K562 (cell line): ENCODE results near the gene MDN1. TPM values are rescaled to one million over a fixed set of nuclear protein-coding genes. Genes with fewer than 3 reads are reported as not detected.

Experiments used
- HES1 ChIP-seq: fragments of 450-650 bp; IDR thresholded peaks from 2 replicates; pipeline ENCODE4 v1.6.1; 2016; ENCODE audit warnings: low read depth, mild to moderate bottlenecking, moderate library complexity
- NFE2 ChIP-seq: IDR thresholded peaks from 2 replicates; pipeline ENCODE4 v1.6.1; 2014; ENCODE audit warnings: antibody characterized with exemption, low read depth
- POLR3G ChIP-seq: IDR thresholded peaks from 2 replicates; pipeline ENCODE4 v1.6.1; 2011; ENCODE audit not compliant: insufficient read length, insufficient replicate concordance; ENCODE audit errors: extremely low read depth
- SOX6 ChIP-seq: fragments of 450-650 bp; IDR thresholded peaks from 2 replicates; pipeline ENCODE4 v1.6.1; 2014; ENCODE audit warnings: mild to moderate bottlenecking
- SRSF1 ChIP-seq: fragments of 200-400 bp; formaldehyde crosslinking; IDR thresholded peaks from 2 replicates; pipeline ENCODE4 v1.6.1; 2017; ENCODE audit warnings: mild to moderate bottlenecking, low read depth, low read length, moderate library complexity
- TSHZ1 ChIP-seq: fragments of 250-450 bp; sonication (Bioruptor Pico); IDR thresholded peaks from 2 replicates; pipeline ENCODE4 v1.4.0; 2020; ENCODE audit warnings: mild to moderate bottlenecking, moderate library complexity
- ZBTB7A ChIP-seq: IDR thresholded peaks from 2 replicates; pipeline ENCODE4 v1.6.1; 2011; ENCODE audit warnings: low read depth, mild to moderate bottlenecking, low read length, moderate library complexity, borderline replicate concordance; ENCODE audit not compliant: control insufficient read depth
- ZNF589 ChIP-seq: fragments of 200-800 bp; sonication (Bioruptor generic); IDR thresholded peaks from 2 replicates; pipeline ENCODE4 v1.6.1; 2016; ENCODE audit warnings: low read depth, missing genetic modification characterization, missing compliant biosample characterization
- ZNF75A ChIP-seq: fragments of 450-650 bp; formaldehyde crosslinking; IDR thresholded peaks from 2 replicates; pipeline ENCODE4 v1.4.0; 2020; ENCODE audit warnings: mild to moderate bottlenecking
- ZNF76 ChIP-seq: fragments of 250-450 bp; sonication (Bioruptor Pico); IDR thresholded peaks from 2 replicates; pipeline ENCODE4 v1.4.0; 2020; ENCODE audit warnings: mild to moderate bottlenecking, moderate library complexity, borderline replicate concordance
- polyA plus RNA-seq, 8 experiments: library from polyadenylated mRNA; depleted of rRNA in 4 of 8; stranded (reverse) in 5 of 8; unstranded in 3 of 8; fragments of >200 nt; fragmentation: Nextera tagmentation in 2 of 8; fragmentation: Illumina TruSeq in 1 of 8; extraction: Ambion mirVana in 2 of 8; extraction: Trizol in 1 of 8; gene quantifications; 2 replicates each; pipeline versions ENCODE4 v1.2.1 to v1.2.3, GENCODE V29; 2011 to 2014; ENCODE audit warnings: inconsistent platforms in 1 of 8, missing spikeins in 1 of 8
- total RNA-seq, 7 experiments: library from RNA; depleted of rRNA in 6 of 7; stranded (reverse); fragments of >200 nt in 6 of 7; fragmentation: Illumina TruSeq in 2 of 7; extraction: Trizol in 2 of 7; gene quantifications; 2 replicates each; pipeline versions ENCODE4 v1.2.1 to v1.2.3, GENCODE V29; 2011 to 2021; ENCODE audit warnings: low replicate concordance in 1 of 7
- TF ChIP-seq, protein P1 (sequence below), 2 experiments: fragments of 450-650 bp; IDR thresholded peaks; 2 replicates each; pipeline ENCODE4 v1.6.1; 2016; ENCODE audit warnings: mild to moderate bottlenecking in 2 of 2, borderline replicate concordance in 1 of 2, low read depth in 1 of 2, moderate library complexity in 1 of 2

MDN1 gene
- total and polyA plus RNA-seq, 9 of the 15 experiments (the other 6 are each of a cell fraction or from before 2014, with no cell fraction given): 25.6 to 93.6 (median 43.0) TPM

- TF ChIP-seq TSHZ1 (CRISPR knock-in tag) (no peak), POLR3G (no peak), ZNF589 (no peak), SOX6 (peak; percentile 50; the same call in 1 of the 2 replicates), ZNF75A (CRISPR knock-in tag) (no peak), NFE2 (no peak), SRSF1 (no peak), ZBTB7A (no peak), ZNF76 (CRISPR knock-in tag) (no peak), HES1 (no peak)
- TF ChIP-seq, protein P1, sequence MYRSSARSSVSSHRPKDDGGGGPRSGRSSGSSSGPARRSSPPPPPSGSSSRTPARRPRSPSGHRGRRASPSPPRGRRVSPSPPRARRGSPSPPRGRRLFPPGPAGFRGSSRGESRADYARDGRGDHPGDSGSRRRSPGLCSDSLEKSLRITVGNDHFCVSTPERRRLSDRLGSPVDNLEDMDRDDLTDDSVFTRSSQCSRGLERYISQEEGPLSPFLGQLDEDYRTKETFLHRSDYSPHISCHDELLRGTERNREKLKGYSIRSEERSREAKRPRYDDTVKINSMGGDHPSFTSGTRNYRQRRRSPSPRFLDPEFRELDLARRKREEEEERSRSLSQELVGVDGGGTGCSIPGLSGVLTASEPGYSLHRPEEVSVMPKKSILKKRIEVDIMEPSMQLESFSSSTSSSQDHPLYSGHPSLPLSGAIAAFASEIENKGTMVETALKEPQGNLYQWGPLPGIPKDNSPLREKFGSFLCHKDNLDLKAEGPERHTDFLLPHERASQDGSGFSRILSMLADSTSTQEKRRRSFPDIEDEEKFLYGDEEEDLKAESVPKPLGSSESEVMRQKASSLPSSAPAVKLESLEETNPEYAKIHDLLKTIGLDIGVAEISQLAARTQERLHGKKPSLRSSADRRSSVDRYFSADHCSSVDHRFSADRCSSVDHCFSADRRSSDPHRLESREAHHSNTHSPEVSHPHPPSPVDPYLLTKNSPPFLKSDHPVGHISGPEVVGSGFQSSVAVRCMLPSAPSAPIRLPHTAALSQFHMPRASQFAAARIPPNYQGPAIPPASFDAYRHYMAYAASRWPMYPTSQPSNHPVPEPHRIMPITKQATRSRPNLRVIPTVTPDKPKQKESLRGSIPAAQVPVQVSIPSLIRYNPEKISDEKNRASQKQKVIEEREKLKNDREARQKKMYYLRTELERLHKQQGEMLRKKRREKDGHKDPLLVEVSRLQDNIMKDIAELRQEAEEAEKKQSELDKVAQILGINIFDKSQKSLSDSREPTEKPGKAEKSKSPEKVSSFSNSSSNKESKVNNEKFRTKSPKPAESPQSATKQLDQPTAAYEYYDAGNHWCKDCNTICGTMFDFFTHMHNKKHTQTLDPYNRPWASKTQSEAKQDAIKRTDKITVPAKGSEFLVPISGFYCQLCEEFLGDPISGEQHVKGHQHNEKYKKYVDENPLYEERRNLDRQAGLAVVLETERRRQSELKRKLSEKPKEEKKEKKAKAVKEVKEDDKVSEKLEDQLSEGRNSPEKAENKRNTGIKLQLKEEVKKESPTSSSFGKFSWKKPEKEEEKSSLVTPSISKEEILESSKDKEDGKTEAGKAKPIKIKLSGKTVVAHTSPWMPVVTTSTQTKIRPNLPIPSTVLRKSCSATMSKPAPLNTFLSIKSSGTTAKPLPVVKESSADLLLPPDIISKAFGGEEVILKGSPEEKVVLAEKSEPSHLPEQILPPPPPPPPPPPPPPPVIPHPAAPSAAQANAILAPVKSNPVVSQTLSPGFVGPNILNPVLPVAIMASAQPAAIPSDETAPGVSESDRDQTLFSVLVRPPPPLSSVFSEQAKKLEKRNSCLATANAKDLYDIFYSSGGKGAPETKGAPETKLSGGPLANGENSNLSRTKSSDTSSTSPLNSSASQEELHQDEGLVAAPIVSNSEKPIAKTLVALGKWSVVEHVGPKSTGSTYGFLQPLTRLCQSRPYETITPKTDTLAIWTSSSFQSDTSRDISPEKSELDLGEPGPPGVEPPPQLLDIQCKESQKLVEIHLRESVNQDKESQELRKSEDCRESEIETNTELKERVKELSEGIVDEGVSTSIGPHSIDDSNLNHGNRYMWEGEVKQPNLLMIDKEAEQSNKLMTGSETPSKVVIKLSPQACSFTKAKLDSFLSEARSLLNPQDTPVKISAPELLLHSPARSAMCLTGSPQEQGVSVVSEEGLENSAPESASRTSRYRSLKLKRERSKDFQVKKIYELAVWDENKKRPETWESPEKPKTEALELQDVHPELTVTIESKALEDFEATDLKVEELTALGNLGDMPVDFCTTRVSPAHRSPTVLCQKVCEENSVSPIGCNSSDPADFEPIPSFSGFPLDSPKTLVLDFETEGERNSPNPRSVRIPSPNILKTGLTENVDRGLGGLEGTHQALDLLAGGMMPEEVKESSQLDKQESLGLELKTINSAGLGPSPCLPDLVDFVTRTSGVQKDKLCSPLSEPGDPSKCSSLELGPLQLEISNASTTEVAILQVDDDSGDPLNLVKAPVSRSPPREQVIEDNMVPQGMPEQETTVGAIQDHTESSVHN (IDR thresholded peaks at IDR 0.05; ENCODE audit: borderline replicate concordance in 1 of 2, low read depth in 1 of 2): no peak
Observed at GRCh38 chr6:89638320-89639195, 181.0 kb downstream of the MDN1 start, which contains the start of gene LYRM2 (continued).
